Tibial nerve (tissue), 3 donors: ENCODE results near the gene MICU1.

Source experiments
- POLR2A ChIP-seq, 2 donors: fragments of 450-650 bp; IDR thresholded peaks; one replicate each; pipeline ENCODE4 v1.6.1; 2017; ENCODE audit warnings: antibody characterized with exemption in 2 of 2, mild to moderate bottlenecking in 2 of 2, moderate library complexity in 2 of 2
- TF ChIP-seq, protein P1 (sequence below), 5 experiments: fragments of 200-600 bp in 3 of 5; fragments of 450-650 bp in 2 of 5; sonication (generic) in 3 of 5; IDR thresholded peaks; one replicate each; pipeline ENCODE4 v1.5.1; 2016 to 2019; ENCODE audit warnings: antibody characterized with exemption in 5 of 5, mild to moderate bottlenecking in 3 of 5, moderate library complexity in 2 of 5

DNA sequence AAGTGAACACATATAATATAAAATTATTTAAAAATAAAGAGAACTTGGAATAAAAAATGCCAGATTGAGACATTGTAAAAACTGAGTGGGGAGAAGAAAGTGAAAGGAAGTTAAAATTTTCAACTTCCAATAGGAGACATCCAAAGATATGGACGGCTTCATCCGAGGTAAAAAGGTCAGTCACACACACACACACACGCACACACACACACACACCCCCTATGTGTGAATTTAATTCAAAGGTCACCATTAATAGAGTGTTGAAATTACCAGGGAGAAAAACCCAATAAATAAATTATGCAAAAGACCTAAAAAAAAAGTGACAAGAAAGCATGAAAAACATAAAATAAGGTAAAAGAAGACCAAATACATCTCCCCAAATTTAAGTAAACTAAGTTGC is 140.2 kb downstream of the MICU1 start:
- TF ChIP-seq, protein P1, sequence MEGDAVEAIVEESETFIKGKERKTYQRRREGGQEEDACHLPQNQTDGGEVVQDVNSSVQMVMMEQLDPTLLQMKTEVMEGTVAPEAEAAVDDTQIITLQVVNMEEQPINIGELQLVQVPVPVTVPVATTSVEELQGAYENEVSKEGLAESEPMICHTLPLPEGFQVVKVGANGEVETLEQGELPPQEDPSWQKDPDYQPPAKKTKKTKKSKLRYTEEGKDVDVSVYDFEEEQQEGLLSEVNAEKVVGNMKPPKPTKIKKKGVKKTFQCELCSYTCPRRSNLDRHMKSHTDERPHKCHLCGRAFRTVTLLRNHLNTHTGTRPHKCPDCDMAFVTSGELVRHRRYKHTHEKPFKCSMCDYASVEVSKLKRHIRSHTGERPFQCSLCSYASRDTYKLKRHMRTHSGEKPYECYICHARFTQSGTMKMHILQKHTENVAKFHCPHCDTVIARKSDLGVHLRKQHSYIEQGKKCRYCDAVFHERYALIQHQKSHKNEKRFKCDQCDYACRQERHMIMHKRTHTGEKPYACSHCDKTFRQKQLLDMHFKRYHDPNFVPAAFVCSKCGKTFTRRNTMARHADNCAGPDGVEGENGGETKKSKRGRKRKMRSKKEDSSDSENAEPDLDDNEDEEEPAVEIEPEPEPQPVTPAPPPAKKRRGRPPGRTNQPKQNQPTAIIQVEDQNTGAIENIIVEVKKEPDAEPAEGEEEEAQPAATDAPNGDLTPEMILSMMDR (IDR thresholded peaks at IDR 0.05): no peak
- TF ChIP-seq POLR2A (IDR thresholded peaks at IDR 0.05): no peak
